Measurements from ENCODE around the gene ZFYVE26.

Gene ZFYVE26

DNA sequence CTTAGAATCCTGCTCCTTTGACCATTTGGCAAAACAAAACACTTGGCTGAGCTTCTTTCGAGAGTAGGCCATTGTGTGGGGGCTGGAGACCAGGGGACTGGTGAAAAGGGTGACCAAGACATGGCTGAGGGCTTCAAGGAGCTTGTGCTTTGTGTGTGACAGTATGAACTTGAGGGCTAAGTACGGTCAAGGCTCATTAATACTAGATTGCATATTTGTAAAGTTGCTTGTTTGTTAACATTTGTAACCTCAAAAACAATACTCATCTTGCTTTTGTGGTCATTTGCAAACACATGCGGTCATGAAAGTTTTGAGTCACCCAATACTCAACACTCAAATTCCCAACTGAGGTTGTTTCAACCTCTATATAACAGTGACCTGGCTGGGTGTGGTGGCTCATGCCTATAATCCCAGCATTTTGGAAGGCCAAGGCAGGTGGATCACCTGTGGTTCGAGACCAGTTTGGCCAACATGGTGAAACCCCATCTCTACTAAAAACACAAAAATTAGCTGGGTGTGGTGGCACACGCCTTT lies 42.5 kb downstream of the ZFYVE26 start:
- TF ChIP-seq, protein P1, sequence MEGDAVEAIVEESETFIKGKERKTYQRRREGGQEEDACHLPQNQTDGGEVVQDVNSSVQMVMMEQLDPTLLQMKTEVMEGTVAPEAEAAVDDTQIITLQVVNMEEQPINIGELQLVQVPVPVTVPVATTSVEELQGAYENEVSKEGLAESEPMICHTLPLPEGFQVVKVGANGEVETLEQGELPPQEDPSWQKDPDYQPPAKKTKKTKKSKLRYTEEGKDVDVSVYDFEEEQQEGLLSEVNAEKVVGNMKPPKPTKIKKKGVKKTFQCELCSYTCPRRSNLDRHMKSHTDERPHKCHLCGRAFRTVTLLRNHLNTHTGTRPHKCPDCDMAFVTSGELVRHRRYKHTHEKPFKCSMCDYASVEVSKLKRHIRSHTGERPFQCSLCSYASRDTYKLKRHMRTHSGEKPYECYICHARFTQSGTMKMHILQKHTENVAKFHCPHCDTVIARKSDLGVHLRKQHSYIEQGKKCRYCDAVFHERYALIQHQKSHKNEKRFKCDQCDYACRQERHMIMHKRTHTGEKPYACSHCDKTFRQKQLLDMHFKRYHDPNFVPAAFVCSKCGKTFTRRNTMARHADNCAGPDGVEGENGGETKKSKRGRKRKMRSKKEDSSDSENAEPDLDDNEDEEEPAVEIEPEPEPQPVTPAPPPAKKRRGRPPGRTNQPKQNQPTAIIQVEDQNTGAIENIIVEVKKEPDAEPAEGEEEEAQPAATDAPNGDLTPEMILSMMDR (IDR thresholded peaks at IDR 0.05; ENCODE audit: borderline replicate concordance, control extremely low read depth, extremely low read depth, insufficient read depth, missing control alignments): no peak
- in situ Hi-C loops (cut with MboI; ENCODE audit: low sequenced_read_pairs, unreplicated experiment): no loop called here
- no peak for DNase-seq (ENCODE audit: low spot score)

DNA sequence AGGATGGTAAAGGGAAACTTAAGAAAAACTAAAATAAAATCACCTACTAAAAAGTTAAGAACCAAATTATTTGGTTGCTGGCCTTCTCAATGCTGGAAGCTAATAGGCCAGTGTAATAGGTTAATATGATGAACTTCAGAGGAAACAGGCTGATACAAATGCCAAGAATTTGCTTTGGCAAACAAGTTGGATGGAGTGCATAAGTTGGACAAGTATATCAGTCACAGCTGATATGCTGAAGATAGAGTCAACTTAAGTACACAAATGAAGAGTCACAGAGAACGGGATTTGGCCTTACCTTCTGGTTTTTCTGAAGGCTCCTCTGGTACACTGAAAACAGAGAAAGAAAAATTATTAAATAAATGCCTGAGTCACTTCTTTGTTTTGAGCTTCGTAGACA lies 48.2 kb downstream of the ZFYVE26 start:
- TF ChIP-seq, protein P1 (IDR thresholded peaks at IDR 0.05; ENCODE audit: borderline replicate concordance, control extremely low read depth, extremely low read depth, insufficient read depth, missing control alignments): no peak
- in situ Hi-C loops (cut with MboI; ENCODE audit: low sequenced_read_pairs, unreplicated experiment): no loop called here
- DNase-seq (ENCODE audit: low spot score): no peak

DNA sequence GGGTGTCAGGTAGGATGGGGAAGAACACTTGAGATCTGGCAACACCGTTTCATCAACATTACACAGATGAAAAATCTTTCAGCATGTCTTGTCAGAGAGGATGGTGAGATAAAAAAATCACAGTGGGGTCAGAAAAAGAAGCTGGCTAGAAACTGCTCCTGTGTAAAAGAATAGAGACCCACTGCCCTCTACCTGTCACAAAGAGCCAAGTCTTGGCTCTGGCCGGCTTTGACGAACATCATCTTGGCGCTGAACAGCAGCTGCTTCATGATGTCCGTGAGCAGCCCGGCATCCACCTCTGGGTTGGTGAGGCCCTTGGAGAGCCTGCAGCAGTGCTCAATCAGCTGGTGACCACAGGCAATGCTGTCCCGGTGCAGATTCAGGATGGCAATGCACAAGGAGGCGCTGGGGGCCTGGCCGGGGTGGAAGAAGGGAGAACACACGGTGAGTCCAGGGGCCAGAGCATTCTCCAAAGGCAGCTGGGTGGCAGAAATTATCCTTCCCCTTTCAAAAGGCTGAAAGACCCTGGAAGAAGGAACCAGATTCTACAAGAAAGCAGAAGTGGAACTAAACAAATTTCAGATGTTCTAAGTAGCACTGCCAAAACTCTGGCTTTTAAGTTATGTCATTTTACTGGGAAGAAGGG lies 50.2 kb downstream of the ZFYVE26 start:
- TF ChIP-seq, protein P1 (IDR thresholded peaks at IDR 0.05; ENCODE audit: borderline replicate concordance, control extremely low read depth, extremely low read depth, insufficient read depth, missing control alignments): no peak
- in situ Hi-C loops (cut with MboI; ENCODE audit: low sequenced_read_pairs, unreplicated experiment): no loop called here
- no peak for DNase-seq (ENCODE audit: low spot score)

- TF ChIP-seq, protein P1 (IDR thresholded peaks at IDR 0.05; ENCODE audit: borderline replicate concordance, control extremely low read depth, extremely low read depth, insufficient read depth, missing control alignments): no peak
- in situ Hi-C loops (cut with MboI; ENCODE audit: low sequenced_read_pairs, unreplicated experiment): no loop called here
- no peak for DNase-seq (ENCODE audit: low spot score)
Observed at GRCh38 chr14:67765192-67765834, 51.1 kb downstream of the ZFYVE26 start.

DNA sequence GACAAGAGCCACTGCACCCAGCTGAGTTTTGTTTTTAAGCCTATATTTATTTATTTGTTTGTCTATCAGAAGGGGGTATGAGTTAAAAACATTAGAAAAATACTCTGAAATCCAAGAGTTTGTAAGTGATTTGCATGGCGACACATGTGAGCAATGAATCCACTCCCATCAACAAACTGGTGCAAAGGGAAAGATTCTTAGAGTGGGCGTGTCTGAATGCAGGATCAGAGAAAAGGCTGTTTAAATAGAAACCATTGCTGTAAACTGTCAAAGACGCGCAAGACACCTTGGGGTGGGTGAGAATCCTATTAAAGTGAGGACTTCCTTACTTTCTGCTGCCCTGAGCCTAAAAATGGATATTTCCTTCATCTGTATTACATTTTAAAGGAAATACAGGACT lies 51.9 kb downstream of the ZFYVE26 start:
- TF ChIP-seq, protein P1 (IDR thresholded peaks at IDR 0.05; ENCODE audit: borderline replicate concordance, control extremely low read depth, extremely low read depth, insufficient read depth, missing control alignments): no peak

DNA sequence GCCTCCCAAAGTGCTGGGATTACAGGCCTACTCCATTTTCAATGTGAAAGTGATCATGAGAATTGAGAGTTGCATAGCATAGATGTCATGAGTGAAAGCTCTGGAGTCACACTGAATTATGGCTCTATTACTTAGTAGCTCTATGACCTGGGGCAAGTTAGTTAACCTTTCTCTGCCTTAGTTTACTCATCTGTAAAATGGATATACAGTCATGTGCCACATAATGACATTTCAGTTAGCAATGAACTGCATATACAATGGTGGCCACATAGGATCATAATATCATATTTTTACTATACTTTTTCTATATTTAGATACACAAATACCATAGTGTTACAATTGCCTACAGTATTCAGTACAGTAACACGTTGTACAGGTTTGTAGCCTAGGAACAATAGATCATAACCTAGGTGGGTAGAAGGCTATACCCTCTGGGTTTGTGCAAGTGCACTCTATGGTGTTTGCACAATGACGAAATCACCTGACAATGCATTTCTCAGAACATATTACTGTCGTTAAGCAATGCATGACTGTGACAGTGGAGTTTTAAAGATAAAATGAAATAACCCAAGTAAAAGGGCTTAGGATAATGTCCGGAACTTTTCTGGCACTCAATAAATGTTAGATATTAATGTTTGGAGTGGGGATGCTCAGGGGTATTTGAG lies 53.1 kb downstream of the ZFYVE26 start:
- in situ Hi-C loops (cut with MboI; ENCODE audit: low sequenced_read_pairs, unreplicated experiment): no loop called here
- DNase-seq (ENCODE audit: low spot score): no peak
- TF ChIP-seq, protein P1 (IDR thresholded peaks at IDR 0.05; ENCODE audit: borderline replicate concordance, control extremely low read depth, extremely low read depth, insufficient read depth, missing control alignments): no peak

More for the DNA sequence above, 51.9 kb downstream of the ZFYVE26 start:
- in situ Hi-C loops (cut with MboI; ENCODE audit: low sequenced_read_pairs, unreplicated experiment): no loop called here
- DNase-seq (ENCODE audit: low spot score): no peak

Data from GM13976 (cell line).